ENCODE results near the gene UGT1A1.

DNA sequence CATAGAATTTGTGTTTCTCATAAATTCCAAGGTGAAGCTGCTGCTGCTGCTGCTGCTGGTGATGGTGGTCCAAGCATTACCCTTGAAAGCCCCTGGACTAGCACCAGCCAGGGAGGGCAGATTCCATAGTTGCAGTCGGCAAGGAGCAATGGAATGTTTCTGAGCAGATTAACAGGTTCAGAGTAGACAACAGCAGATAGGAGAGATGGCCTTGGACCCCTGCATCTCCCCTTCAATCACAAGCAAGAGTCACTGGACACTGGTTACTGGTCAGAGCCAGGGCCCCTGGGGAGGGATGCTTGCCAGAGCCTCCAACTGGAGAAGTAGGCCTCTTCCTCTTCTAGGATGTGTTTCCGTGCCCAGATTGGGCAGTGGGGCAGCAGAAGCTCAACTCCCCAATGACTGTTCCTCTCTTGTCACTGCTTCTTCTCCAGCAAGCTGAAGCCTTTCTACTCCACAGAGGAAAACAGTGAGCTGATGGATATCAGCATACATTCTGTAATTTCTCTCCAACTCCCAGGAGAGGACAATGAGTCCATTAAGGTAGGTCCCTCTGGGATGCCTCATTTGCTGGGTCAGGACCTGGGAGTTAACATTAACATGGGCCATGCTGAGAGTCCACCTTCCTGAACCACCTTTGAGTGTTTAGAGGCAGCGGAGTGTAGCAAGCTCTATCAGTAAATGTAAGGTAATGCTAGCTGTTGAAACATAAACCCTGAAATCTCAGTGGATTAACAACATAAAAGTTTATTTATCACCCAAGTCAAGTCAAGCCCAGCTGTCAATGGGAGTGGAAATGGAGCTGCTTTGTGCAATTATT lies 53.4 kb downstream of the UGT1A1 start:
- TF ChIP-seq, protein P1, sequence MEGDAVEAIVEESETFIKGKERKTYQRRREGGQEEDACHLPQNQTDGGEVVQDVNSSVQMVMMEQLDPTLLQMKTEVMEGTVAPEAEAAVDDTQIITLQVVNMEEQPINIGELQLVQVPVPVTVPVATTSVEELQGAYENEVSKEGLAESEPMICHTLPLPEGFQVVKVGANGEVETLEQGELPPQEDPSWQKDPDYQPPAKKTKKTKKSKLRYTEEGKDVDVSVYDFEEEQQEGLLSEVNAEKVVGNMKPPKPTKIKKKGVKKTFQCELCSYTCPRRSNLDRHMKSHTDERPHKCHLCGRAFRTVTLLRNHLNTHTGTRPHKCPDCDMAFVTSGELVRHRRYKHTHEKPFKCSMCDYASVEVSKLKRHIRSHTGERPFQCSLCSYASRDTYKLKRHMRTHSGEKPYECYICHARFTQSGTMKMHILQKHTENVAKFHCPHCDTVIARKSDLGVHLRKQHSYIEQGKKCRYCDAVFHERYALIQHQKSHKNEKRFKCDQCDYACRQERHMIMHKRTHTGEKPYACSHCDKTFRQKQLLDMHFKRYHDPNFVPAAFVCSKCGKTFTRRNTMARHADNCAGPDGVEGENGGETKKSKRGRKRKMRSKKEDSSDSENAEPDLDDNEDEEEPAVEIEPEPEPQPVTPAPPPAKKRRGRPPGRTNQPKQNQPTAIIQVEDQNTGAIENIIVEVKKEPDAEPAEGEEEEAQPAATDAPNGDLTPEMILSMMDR (IDR thresholded peaks at IDR 0.05): no peak
- no peak for TF ChIP-seq POLR2A (IDR thresholded peaks at IDR 0.05)
- no peak for TF ChIP-seq POLR2AphosphoS5 (IDR thresholded peaks at IDR 0.05)
- TF ChIP-seq EP300 (IDR thresholded peaks at IDR 0.05): no peak
